ENCODE data around the gene JAZF1.

JAZF1 gene

GRCh38 chr7:27870595-27870994 is 310.0 kb downstream of the JAZF1 start:
- H3K4me2 ChIP-seq (ENCODE audit: low read length) = no peak overlapping the region
- no peak for TF ChIP-seq EZH2 (IDR thresholded peaks at IDR 0.05; ENCODE audit: borderline replicate concordance, low read length)
- no peak for TF ChIP-seq CTCF (IDR thresholded peaks at IDR 0.05; ENCODE audit: low read length)
- H3K9me3 ChIP-seq (ENCODE audit: low read length) = no peaks in the 10 kb centered on the region
- no peaks in the 10 kb centered on the region for H3K79me2 ChIP-seq (ENCODE audit: insufficient read depth, low read length)
- H3F3A ChIP-seq (ENCODE audit: insufficient read depth, low read length) = no peaks in the 10 kb centered on the region
- H3K36me3 ChIP-seq (ENCODE audit: insufficient read depth, low read length) = no peaks in the 10 kb centered on the region; the same call in 1 of the 2 replicates
- no peaks in the 10 kb centered on the region for H3K4me1 ChIP-seq (ENCODE audit: insufficient read depth, low read length, severe bottlenecking)
- no peak overlapping the region for H3K4me3 ChIP-seq (ENCODE audit: low read depth, low read length, poor library complexity, severe bottlenecking)
- no peaks in the 10 kb centered on the region for H3K9me2 ChIP-seq (ENCODE audit: low read depth, low read length)
- H4K20me1 ChIP-seq (ENCODE audit: insufficient read depth, low read length) = no peaks in the 10 kb centered on the region
- H2AFZ ChIP-seq (ENCODE audit: low read length) = no peak overlapping the region
- no peak overlapping the region for H3K9ac ChIP-seq (ENCODE audit: low read length)
- H3K27ac ChIP-seq (ENCODE audit: low read depth, low read length, poor library complexity, severe bottlenecking) = no peak overlapping the region
- no peaks in the 10 kb centered on the region for H3K27me3 ChIP-seq (ENCODE audit: insufficient read depth, low read length)

- no peak overlapping the region for H2AFZ ChIP-seq (ENCODE audit: low read length)
- H3K4me3 ChIP-seq (ENCODE audit: low read depth, low read length, poor library complexity, severe bottlenecking) = no peak overlapping the region
- no peaks in the 10 kb centered on the region for H3K9me2 ChIP-seq (ENCODE audit: low read depth, low read length)
- no peaks in the 10 kb centered on the region for H3K27me3 ChIP-seq (ENCODE audit: insufficient read depth, low read length)
- no peaks in the 10 kb centered on the region for H4K20me1 ChIP-seq (ENCODE audit: insufficient read depth, low read length)
- no peaks in the 10 kb centered on the region; the same call in 1 of the 2 replicates for H3K36me3 ChIP-seq (ENCODE audit: insufficient read depth, low read length)
- no peak overlapping the region for H3K27ac ChIP-seq (ENCODE audit: low read depth, low read length, poor library complexity, severe bottlenecking)
- no peak for TF ChIP-seq EZH2 (IDR thresholded peaks at IDR 0.05; ENCODE audit: borderline replicate concordance, low read length)
- TF ChIP-seq CTCF (IDR thresholded peaks at IDR 0.05; ENCODE audit: low read length) = no peak
- no peak overlapping the region for H3K4me2 ChIP-seq (ENCODE audit: low read length)
- H3K9me3 ChIP-seq (ENCODE audit: low read length) = no peaks in the 10 kb centered on the region
- H3K4me1 ChIP-seq (ENCODE audit: insufficient read depth, low read length, severe bottlenecking) = no peaks in the 10 kb centered on the region
- H3K9ac ChIP-seq (ENCODE audit: low read length) = no peak overlapping the region
- H3F3A ChIP-seq (ENCODE audit: insufficient read depth, low read length) = no peaks in the 10 kb centered on the region
- H3K79me2 ChIP-seq (ENCODE audit: insufficient read depth, low read length) = no peaks in the 10 kb centered on the region
These were observed 311.5 kb downstream of the JAZF1 start for GRCh38 chr7:27869056-27869455.

GRCh38 chr7:27868131-27868550 is 312.5 kb downstream of the JAZF1 start:
- H3K79me2 ChIP-seq (ENCODE audit: insufficient read depth, low read length) = no peaks in the 10 kb centered on the region
- H3K9me2 ChIP-seq (ENCODE audit: low read depth, low read length) = no peaks in the 10 kb centered on the region
- no peak for TF ChIP-seq EZH2 (IDR thresholded peaks at IDR 0.05; ENCODE audit: borderline replicate concordance, low read length)
- no peak for TF ChIP-seq CTCF (IDR thresholded peaks at IDR 0.05; ENCODE audit: low read length)
- no peaks in the 10 kb centered on the region for H4K20me1 ChIP-seq (ENCODE audit: insufficient read depth, low read length)
- H3K4me1 ChIP-seq (ENCODE audit: insufficient read depth, low read length, severe bottlenecking) = no peaks in the 10 kb centered on the region
- no peaks in the 10 kb centered on the region for H3F3A ChIP-seq (ENCODE audit: insufficient read depth, low read length)
- no peaks in the 10 kb centered on the region; the same call in 1 of the 2 replicates for H3K36me3 ChIP-seq (ENCODE audit: insufficient read depth, low read length)
- no peak overlapping the region for H3K4me3 ChIP-seq (ENCODE audit: low read depth, low read length, poor library complexity, severe bottlenecking)
- H3K27me3 ChIP-seq (ENCODE audit: insufficient read depth, low read length) = no peaks in the 10 kb centered on the region
- no peak overlapping the region for H3K9ac ChIP-seq (ENCODE audit: low read length)
- no peaks in the 10 kb centered on the region for H3K9me3 ChIP-seq (ENCODE audit: low read length)
- no peak overlapping the region for H3K4me2 ChIP-seq (ENCODE audit: low read length)
- no peak overlapping the region for H2AFZ ChIP-seq (ENCODE audit: low read length)
- no peak overlapping the region for H3K27ac ChIP-seq (ENCODE audit: low read depth, low read length, poor library complexity, severe bottlenecking)

All from OCI-LY1 (cell line).